IMR-90 (cell line): ENCODE results near the gene CWC25. TPM values are rescaled to one million over a fixed set of nuclear protein-coding genes. Genes with fewer than 3 reads are reported as not detected.

Experiments used
- ATAC-seq: fragments of 200-7000 bp; cut with Tn5 transposase; 2 replicates; pipeline ENCODE4 v1.9.1; 2020; ENCODE audit warnings: low read depth, mild to moderate bottlenecking, moderate library complexity
- BruUV-seq: library from RNA; stranded (reverse); fragments of 400-500 nt; replicated peaks from 2 replicates; lab custom pipeline; 2021; lab: Mats Ljungman, UMichigan
- CTCF ChIA-PET: fragments of 300-600 bp; formaldehyde crosslinking; extraction: SDS; loops from one replicate; lab custom pipeline; 2021; ENCODE audit warnings: antibody characterized with exemption; lab: Yijun Ruan, JAX
- POLR2A ChIA-PET: fragments of 300-600 bp; sonication (Branson Sonifier 250); formaldehyde crosslinking; loops from one replicate; lab custom pipeline; 2022; ENCODE audit warnings: antibody characterized with exemption; ENCODE audit not compliant: unreplicated experiment; lab: Charles Lee
- DNase-seq: peaks from one replicate; pipeline ENCODE4 v3.0.0; 2013
- H2AFZ ChIP-seq: replicated peaks from 2 replicates; pipeline ENCODE3; 2013; ENCODE audit warnings: low read length, mild to moderate bottlenecking; ENCODE audit not compliant: poor library complexity
- H2AK5ac ChIP-seq: 2 replicates; pipeline ENCODE4 v1.6.1; 2013; ENCODE audit warnings: low read depth, low read length, inconsistent platforms
- H2AK9ac ChIP-seq: replicated peaks from 2 replicates; pipeline ENCODE3; 2013; ENCODE audit warnings: mild to moderate bottlenecking, low read depth, low read length, moderate library complexity; ENCODE audit not compliant: poor library complexity
- H2BK120ac ChIP-seq: 2 replicates; pipeline ENCODE4 v1.6.1; 2013; ENCODE audit warnings: low read depth, low read length, inconsistent platforms
- H2BK15ac ChIP-seq: 3 replicates; pipeline ENCODE4 v1.6.1; 2013; ENCODE audit warnings: low read depth, low read length, inconsistent platforms
- H2BK20ac ChIP-seq: 2 replicates; pipeline ENCODE4 v1.6.1; 2013; ENCODE audit warnings: low read depth, mild to moderate bottlenecking, inconsistent platforms, low read length, moderate library complexity
- H2BK5ac ChIP-seq: 2 replicates; pipeline ENCODE4 v1.6.1; 2013; ENCODE audit warnings: mild to moderate bottlenecking, low read depth, low read length, inconsistent platforms; ENCODE audit not compliant: poor library complexity, severe bottlenecking
- H3K14ac ChIP-seq: replicated peaks from 2 replicates; pipeline ENCODE4 v1.6.1; 2013; ENCODE audit warnings: low read depth, low read length, inconsistent platforms
- H3K18ac ChIP-seq: 2 replicates; pipeline ENCODE4 v1.6.1; 2013; ENCODE audit warnings: low read depth, low read length, control low read depth
- H3K23ac ChIP-seq: 2 replicates; pipeline ENCODE4 v1.6.1; 2013; ENCODE audit warnings: low read depth, low read length, inconsistent platforms
- H3K27ac ChIP-seq: 2 replicates; pipeline ENCODE4 v1.5.1; 2013; ENCODE audit warnings: mild to moderate bottlenecking, control low read depth, low read length; ENCODE audit not compliant: insufficient read depth
- H3K27me3 ChIP-seq: 2 replicates; pipeline ENCODE4 v1.6.1; 2013; ENCODE audit warnings: low read length; ENCODE audit not compliant: control insufficient read depth, insufficient read depth
- H3K36me3 ChIP-seq: 2 replicates; pipeline ENCODE4 v1.6.1; 2013; ENCODE audit warnings: low read length, mixed read lengths; ENCODE audit not compliant: control insufficient read depth, insufficient read depth
- H3K4ac ChIP-seq: 2 replicates; pipeline ENCODE4 v1.6.1; 2013; ENCODE audit warnings: low read depth, low read length, inconsistent platforms
- H3K4me1 ChIP-seq: 2 replicates; pipeline ENCODE4 v1.6.1; 2013; ENCODE audit warnings: low read length, mixed read lengths; ENCODE audit not compliant: control insufficient read depth, insufficient read depth
- H3K4me2 ChIP-seq: 2 replicates; pipeline ENCODE4 v1.6.1; 2013; ENCODE audit warnings: low read depth, mild to moderate bottlenecking, control low read depth, low read length, moderate library complexity
- H3K4me3 ChIP-seq: 2 replicates; pipeline ENCODE4 v1.5.1; 2013; ENCODE audit warnings: low read depth, mild to moderate bottlenecking, control low read depth, low read length, moderate library complexity; ENCODE audit not compliant: insufficient read depth
- H3K56ac ChIP-seq: 2 replicates; pipeline ENCODE4 v1.6.1; 2013; ENCODE audit warnings: low read length, inconsistent platforms; ENCODE audit not compliant: insufficient read depth; ENCODE audit errors: extremely low read depth
- H3K79me1 ChIP-seq, 2 experiments: 2 replicates each; pipeline ENCODE4 v1.6.1; 2013; ENCODE audit warnings: low read length in 2 of 2, inconsistent platforms in 1 of 2, low read depth in 1 of 2
- H3K9ac ChIP-seq: 2 replicates; pipeline ENCODE4 v1.6.1; 2013; ENCODE audit warnings: low read depth, low read length, control low read depth
- H3K9me1 ChIP-seq: 2 replicates; pipeline ENCODE4 v1.6.1; 2013; ENCODE audit warnings: low read length, inconsistent platforms; ENCODE audit not compliant: insufficient read depth
- H3K9me3 ChIP-seq: 2 replicates; pipeline ENCODE4 v1.6.1; 2013; ENCODE audit warnings: low read length; ENCODE audit not compliant: control insufficient read depth, insufficient read depth
- H4K20me1 ChIP-seq: 2 replicates; pipeline ENCODE4 v1.6.1; 2013; ENCODE audit warnings: low read length, inconsistent platforms; ENCODE audit not compliant: insufficient read depth
- H4K5ac ChIP-seq: 2 replicates; pipeline ENCODE4 v1.6.1; 2013; ENCODE audit warnings: mild to moderate bottlenecking, low read depth, low read length, control low read depth
- H4K8ac ChIP-seq, 2 experiments: 2 replicates each; pipeline ENCODE4 v1.6.1; 2013; ENCODE audit warnings: low read depth in 2 of 2, low read length in 2 of 2, control low read depth in 1 of 2, inconsistent platforms in 1 of 2
- H4K91ac ChIP-seq: 2 replicates; pipeline ENCODE4 v1.6.1; 2013; ENCODE audit warnings: low read depth, low read length, inconsistent platforms; ENCODE audit not compliant: insufficient read depth
- BHLHE40 ChIP-seq: fragments of 150-350 bp; IDR thresholded peaks from 2 replicates; pipeline ENCODE4 v1.6.1; 2016; ENCODE audit warnings: mild to moderate bottlenecking, low read depth, low read length
- CEBPB ChIP-seq: IDR thresholded peaks from 2 replicates; pipeline ENCODE4 v1.6.1; 2012; ENCODE audit warnings: low read depth, low read length, improper control_type of control experiment
- CHD1 ChIP-seq: IDR thresholded peaks from 2 replicates; pipeline ENCODE4 v1.6.1; 2012; ENCODE audit warnings: low read depth, low read length, improper control_type of control experiment
- ELK1 ChIP-seq: fragments of 150-350 bp; IDR thresholded peaks from 2 replicates; pipeline ENCODE4 v1.6.1; 2016; ENCODE audit warnings: low read depth, mild to moderate bottlenecking, low read length, moderate library complexity, borderline replicate concordance
- MXI1 ChIP-seq: IDR thresholded peaks from 2 replicates; pipeline ENCODE4 v1.6.1; 2012; ENCODE audit warnings: low read depth, mild to moderate bottlenecking, low read length, moderate library complexity, borderline replicate concordance
- POLR2A ChIP-seq: IDR thresholded peaks from 2 replicates; pipeline ENCODE4 v1.6.1; 2012; ENCODE audit warnings: mild to moderate bottlenecking, low read depth, low read length
- RAD21 ChIP-seq: IDR thresholded peaks from 2 replicates; pipeline ENCODE4 v1.6.1; 2012; ENCODE audit warnings: low read length, improper control_type of control experiment
- WGBS, 2 experiments: methylation state at CpG; one replicate each; pipeline versions ENCODE4 v1.1.5 to v1.1.7; 2013; ENCODE audit warnings: missing lambda C conversion rate in 2 of 2; ENCODE audit not compliant: insufficient read length in 1 of 2; ENCODE audit errors: extremely low coverage in 2 of 2; 5-methylcytosine and 5-hydroxymethylcytosine counted together
- dilution Hi-C: fragments of 300-500 bp; cut with HindIII; formaldehyde crosslinking; loops from one replicate; pipeline ENCODE4 v1.14.3; 2018; ENCODE audit warnings: low sequenced_read_pairs; ENCODE audit not compliant: unreplicated experiment
- in situ Hi-C: fragments of 300-500 bp; cut with MboI; formaldehyde crosslinking; loops from 3 replicates; pipeline ENCODE4 v1.14.3; 2019; ENCODE audit warnings: low sequenced_read_pairs, inconsistent platforms, mixed read lengths
- intact Hi-C: fragments of 100-400 bp; cut with micrococcal nuclease; formaldehyde crosslinking; loops from 2 replicates; pipeline ENCODE4 v1.10.0; 2022
- polyA plus RNA-seq, 3 experiments: library from polyadenylated mRNA; depleted of rRNA; stranded (reverse); fragments of >200 nt; gene quantifications; 2 replicates each; pipeline ENCODE4 v1.2.3, GENCODE V29; 2012; ENCODE audit warnings: low replicate concordance in 1 of 3
- total RNA-seq: library from RNA; depleted of rRNA; stranded (reverse); fragments of >200 nt; gene quantifications from 2 replicates; pipeline ENCODE4 v1.2.3, GENCODE V29; 2012

Gene CWC25
- total and polyA plus RNA-seq, 2 of the 4 experiments (the other 2 are of a cell fraction): 9.1 to 16.1 TPM

- no peak for TF ChIP-seq CEBPB
- no peak for TF ChIP-seq RAD21
Measured at GRCh38 chr17:38799501-38800236, 25.5 kb downstream of the CWC25 start, which contains the start of gene PIP4K2B (continued).

GRCh38 chr17:38798614-38799500 is 26.3 kb downstream of the CWC25 start:
- Histone ChIP-seq H2AK5ac (peak overlapping the region; percentile 78), H3K9ac (peak overlapping the region; percentile 69), H4K20me1 (peaks cover 36% of the 10 kb centered on the region), H3K4ac (peak overlapping the region; percentile 81), H3K79me1 (peaks cover 10 to 48% of the 10 kb centered on the region in 2 experiments; a peak in 3 of 4 replicates), H2BK15ac (peak overlapping the region; percentile 36; the same call in 1 of the 3 replicates), H3K27me3 (no peaks in the 10 kb centered on the region), H4K8ac (peak overlapping the region; percentile 52 to 93), H3K23ac (peak overlapping the region; percentile 92), H3K18ac (peak overlapping the region; percentile 58), H3K4me3 (peak overlapping the region; percentile 61), H2AFZ (peak overlapping the region; percentile 96), H3K9me3 (no peaks in the 10 kb centered on the region), H3K27ac (peak overlapping the region; percentile 81), H3K4me2 (peak overlapping the region; percentile 98), H2BK120ac (0 out of 2 replicates have a peak overlapping the region, but pooled peaks have one; percentile 17), H3K36me3 (peaks cover 23% of the 10 kb centered on the region), H4K91ac (peak overlapping the region; percentile 81), H2AK9ac (peak overlapping the region; percentile 99), H2BK20ac (no peak overlapping the region), H3K4me1 (peaks cover 13% of the 10 kb centered on the region), H3K14ac (peak overlapping the region; percentile 82), H3K9me1 (peaks cover 23% of the 10 kb centered on the region), H4K5ac (peak overlapping the region; percentile 35), H2BK5ac (peak overlapping the region; percentile 91), H3K56ac (peak overlapping the region; percentile 73)
- ATAC-seq (peak; percentile 19), DNase-seq (peak; percentile 35)
- ChIA-PET CTCF (no interaction called here), POLR2A (interaction anchor here (0.6 to 0.7 kb wide), 2 partner anchors 10 to 26 kb away, joined by 3 to 15 read pairs; no protein-coding TSS in a partner anchor)
- intact Hi-C loops (loop anchor here (5.0 kb wide), 1 partner anchor 443 kb away; no protein-coding TSS in a partner anchor), in situ Hi-C loops (no loop called here), dilution Hi-C loops (no loop called here)
- WGBS, 2 experiments: 0% methylated on average over 32 of the region's 53 CpGs; no CpG with 5 or more reads in 1 of the 2 experiments
- peak; percentile 37; the same call in 1 of the 2 replicates for TF ChIP-seq MXI1
- 0 out of 2 replicates have a peak, but pooled peaks have one; percentile 1 for TF ChIP-seq RAD21
- no peak for TF ChIP-seq POLR2A
- no peak for TF ChIP-seq ELK1
- peak; percentile 13; the same call in 1 of the 2 replicates for TF ChIP-seq BHLHE40
- no peak for TF ChIP-seq CHD1
- no TSS peak for BruUV-seq
